H9 (cell line): Measurements from ENCODE around the gene CDCA3. TPM values are rescaled to one million over a fixed set of nuclear protein-coding genes. Genes with fewer than 3 reads are reported as not detected.

Experiments used
- DNase-seq: peaks from one replicate; pipeline ENCODE4 v3.0.0-alpha.2; 2017
- H2AFZ ChIP-seq: one replicate; pipeline ENCODE4 v1.6.1; 2013; ENCODE audit warnings: mild to moderate bottlenecking, low read length, control low read depth, moderate library complexity
- H2AK5ac ChIP-seq: 2 replicates; pipeline ENCODE4 v1.6.1; 2013; ENCODE audit warnings: low read length, control low read depth, mixed read lengths; ENCODE audit not compliant: insufficient read length
- H2BK120ac ChIP-seq: one replicate; pipeline ENCODE4 v1.6.1; 2013; ENCODE audit warnings: low read depth, mild to moderate bottlenecking, low read length, control low read depth, inconsistent platforms; ENCODE audit not compliant: poor library complexity, severe bottlenecking
- H2BK12ac ChIP-seq: 2 replicates; pipeline ENCODE4 v1.6.1; 2013; ENCODE audit warnings: low read length, control low read depth, mixed read lengths, low read depth; ENCODE audit not compliant: insufficient read length
- H2BK15ac ChIP-seq: 2 replicates; pipeline ENCODE4 v1.6.1; 2013; ENCODE audit warnings: low read depth, low read length, control low read depth
- H2BK20ac ChIP-seq: one replicate; pipeline ENCODE4 v1.6.1; 2013; ENCODE audit warnings: low read depth, mild to moderate bottlenecking, low read length, control low read depth, inconsistent platforms; ENCODE audit not compliant: poor library complexity, severe bottlenecking
- H2BK5ac ChIP-seq: 2 replicates; pipeline ENCODE4 v1.6.1; 2013; ENCODE audit warnings: low read length, control low read depth, mixed read lengths; ENCODE audit not compliant: insufficient read length
- H3K14ac ChIP-seq: 2 replicates; pipeline ENCODE4 v1.6.1; 2013; ENCODE audit warnings: low read length, control low read depth; ENCODE audit not compliant: insufficient read depth
- H3K18ac ChIP-seq: 2 replicates; pipeline ENCODE4 v1.6.1; 2013; ENCODE audit warnings: low read depth, mild to moderate bottlenecking, mixed read lengths, low read length, control low read depth; ENCODE audit not compliant: insufficient read length
- H3K23ac ChIP-seq: 2 replicates; pipeline ENCODE4 v1.6.1; 2013; ENCODE audit warnings: low read length, control low read depth, mixed read lengths, low read depth; ENCODE audit not compliant: insufficient read length
- H3K23me2 ChIP-seq: 2 replicates; pipeline ENCODE4 v1.6.1; 2013; ENCODE audit warnings: low read depth, mild to moderate bottlenecking, mixed read lengths, low read length, control low read depth; ENCODE audit not compliant: insufficient read length, poor library complexity, severe bottlenecking
- H3K27ac ChIP-seq: 2 replicates; pipeline ENCODE4 v1.5.1; 2013; ENCODE audit warnings: low read length, control low read depth, mixed read lengths, low read depth; ENCODE audit not compliant: insufficient read length
- H3K27me3 ChIP-seq: 2 replicates; pipeline ENCODE4 v1.6.1; 2013; ENCODE audit warnings: low read length, control low read depth, inconsistent platforms; ENCODE audit not compliant: insufficient read depth
- H3K4ac ChIP-seq: 2 replicates; pipeline ENCODE4 v1.6.1; 2013; ENCODE audit warnings: low read depth, mild to moderate bottlenecking, control low read depth, inconsistent platforms, low read length, moderate library complexity
- H3K4me1 ChIP-seq: 2 replicates; pipeline ENCODE4 v1.6.1; 2013; ENCODE audit warnings: low read length, control low read depth, inconsistent platforms; ENCODE audit not compliant: insufficient read depth
- H3K4me2 ChIP-seq: 2 replicates; pipeline ENCODE4 v1.6.1; 2013; ENCODE audit warnings: low read length, control low read depth, mixed read lengths; ENCODE audit not compliant: insufficient read length, insufficient read depth
- H3K56ac ChIP-seq: 2 replicates; pipeline ENCODE4 v1.6.1; 2013; ENCODE audit warnings: low read depth, mild to moderate bottlenecking, mixed read lengths, low read length, control low read depth; ENCODE audit not compliant: insufficient read length
- H3K79me1 ChIP-seq: 2 replicates; pipeline ENCODE4 v1.6.1; 2013; ENCODE audit warnings: low read depth, mild to moderate bottlenecking, moderate library complexity, low read length, control low read depth, inconsistent platforms; ENCODE audit not compliant: insufficient read depth, poor library complexity, severe bottlenecking
- H3K79me2 ChIP-seq: 2 replicates; pipeline ENCODE4 v1.6.1; 2013; ENCODE audit warnings: low read length, control low read depth, inconsistent platforms; ENCODE audit not compliant: insufficient read depth
- H3K9ac ChIP-seq: 2 replicates; pipeline ENCODE4 v1.6.1; 2013; ENCODE audit warnings: low read length, control low read depth, mixed read lengths; ENCODE audit not compliant: insufficient read length; ENCODE audit errors: extremely low read depth
- H3K9me3 ChIP-seq: one replicate; pipeline ENCODE4 v1.6.1; 2013; ENCODE audit warnings: low read depth, low read length, inconsistent platforms; ENCODE audit not compliant: control insufficient read depth
- H3T11ph ChIP-seq: one replicate; pipeline ENCODE4 v1.6.1; 2013; ENCODE audit warnings: mild to moderate bottlenecking, low read length, control low read depth, inconsistent platforms
- H4K20me1 ChIP-seq: one replicate; pipeline ENCODE4 v1.6.1; 2013; ENCODE audit not compliant: control insufficient read depth, insufficient read length, insufficient read depth
- H4K5ac ChIP-seq: 2 replicates; pipeline ENCODE4 v1.6.1; 2013; ENCODE audit warnings: low read depth, mild to moderate bottlenecking, mixed read lengths, low read length, control low read depth; ENCODE audit not compliant: insufficient read length
- H4K8ac ChIP-seq: replicated peaks from 2 replicates; pipeline ENCODE4 v1.6.1; 2013; ENCODE audit warnings: low read length, control low read depth, mixed read lengths, low read depth; ENCODE audit not compliant: insufficient read length
- H4K91ac ChIP-seq: 2 replicates; pipeline ENCODE4 v1.6.1; 2013; ENCODE audit warnings: low read depth, mild to moderate bottlenecking, moderate library complexity, mixed read lengths, low read length, control low read depth; ENCODE audit not compliant: insufficient read length
- H3K27ac Mint-ChIP-seq, 3 experiments: 2 replicates in 2 of 3; 3 replicates in 1 of 3; pipeline ENCODE4 v1.8.0; 2020 to 2021; ENCODE audit warnings: mixed read lengths in 3 of 3, mild to moderate bottlenecking in 1 of 3, moderate library complexity in 1 of 3
- H3K27me3 Mint-ChIP-seq: 2 replicates; pipeline ENCODE4 v1.8.0; 2021; ENCODE audit warnings: low read depth, mild to moderate bottlenecking, moderate library complexity, mixed read lengths
- H3K36me3 Mint-ChIP-seq, 3 experiments: 2 replicates in 2 of 3; 3 replicates in 1 of 3; pipeline ENCODE4 v1.8.0; 2020 to 2021; ENCODE audit warnings: low read depth in 3 of 3, mixed read lengths in 3 of 3; ENCODE audit not compliant: insufficient read depth in 1 of 3
- H3K4me1 Mint-ChIP-seq, 2 experiments: 2 replicates each; pipeline ENCODE4 v1.8.0; 2020; ENCODE audit warnings: mixed read lengths in 2 of 2
- H3K4me3 Mint-ChIP-seq, 2 experiments: 2 replicates in 1 of 2; 3 replicates in 1 of 2; pipeline ENCODE4 v1.8.0; 2020 to 2021; ENCODE audit warnings: mild to moderate bottlenecking in 2 of 2, mixed read lengths in 2 of 2, moderate library complexity in 1 of 2
- H3K9me3 Mint-ChIP-seq, 2 experiments: 2 replicates in 1 of 2; 3 replicates in 1 of 2; pipeline ENCODE4 v1.8.0; 2020; ENCODE audit warnings: mild to moderate bottlenecking in 2 of 2, mixed read lengths in 2 of 2, moderate library complexity in 1 of 2
- CTCF ChIP-seq: fragments of 200-600 bp; sonication (generic); conservative IDR thresholded peaks from 3 replicates; pipeline ENCODE4 v1.8.0; 2021; ENCODE audit warnings: antibody characterized with exemption, mild to moderate bottlenecking
- WGBS: extraction: QIAGEN DNeasy Blood & Tissue Kit; methylation state at CpG from one replicate; pipeline ENCODE4 v1.1.7; 2013; ENCODE audit warnings: missing lambda C conversion rate, low lambda C conversion rate, mixed read lengths; ENCODE audit not compliant: insufficient read length; ENCODE audit errors: extremely low coverage; 5-methylcytosine and 5-hydroxymethylcytosine counted together
- total RNA-seq: library from RNA; stranded (reverse); gene quantifications from 2 replicates; pipeline ENCODE4 v1.2.1, GENCODE V29; 2021

Gene CDCA3
- total RNA-seq, 1 experiment from 2014 or later = 45.1 TPM

GRCh38 chr12:6863033-6863432, 11.9 kb upstream of the CDCA3 start:
- no peak overlapping the region for H3K27ac ChIP-seq
- H3K23ac ChIP-seq = no peak overlapping the region
- no peak overlapping the region for H3K4me2 ChIP-seq
- H3K27ac Mint-ChIP-seq = no peak overlapping the region; a peak in 1 of 7 replicates
- H3K56ac ChIP-seq = no peak overlapping the region
- no peak overlapping the region for H2BK15ac ChIP-seq
- H2BK12ac ChIP-seq = no peak overlapping the region
- no peak overlapping the region for H3K4ac ChIP-seq
- H3K36me3 Mint-ChIP-seq = peaks cover 46 to 76% (median 71%) of the 10 kb centered on the region in 3 experiments; a peak in 6 of 7 replicates
- H2BK120ac ChIP-seq = no peak overlapping the region
- no peaks in the 10 kb centered on the region for H3K79me1 ChIP-seq
- DNase-seq = no peak
- H2AK5ac ChIP-seq = no peak overlapping the region
- no peak overlapping the region for H4K5ac ChIP-seq
- no CpG with 5 or more reads among the region's 11 CpGs for WGBS
- H3T11ph ChIP-seq = no peak overlapping the region
- no peak overlapping the region for H3K18ac ChIP-seq
- no peak overlapping the region for H4K91ac ChIP-seq
- no peak overlapping the region for H2AFZ ChIP-seq
- no peaks in the 10 kb centered on the region for H4K20me1 ChIP-seq
- TF ChIP-seq CTCF = no peak
- peaks cover 15 to 16% of the 10 kb centered on the region in 2 experiments for H3K4me1 Mint-ChIP-seq
- H3K23me2 ChIP-seq = peaks cover 5% of the 10 kb centered on the region
- H2BK20ac ChIP-seq = no peak overlapping the region
- no peak overlapping the region for H2BK5ac ChIP-seq
- no peak overlapping the region for H3K14ac ChIP-seq
- H4K8ac ChIP-seq = no peak overlapping the region
- no peak overlapping the region for H3K9ac ChIP-seq
- no peaks in the 10 kb centered on the region for H3K27me3 ChIP-seq
- no peaks in the 10 kb centered on the region for H3K27me3 Mint-ChIP-seq
- H3K79me2 ChIP-seq = peaks cover 1% of the 10 kb centered on the region; the same call in 1 of the 2 replicates
- no peaks in the 10 kb centered on the region; the same call in 1 of the 2 replicates for H3K4me1 ChIP-seq
- no peaks in the 10 kb centered on the region for H3K9me3 ChIP-seq
- no peak overlapping the region for H3K4me3 Mint-ChIP-seq
- H3K9me3 Mint-ChIP-seq = no peaks in the 10 kb centered on the region
